AG10803 (cell line): ENCODE measurements around the gene GLT1D1.

Source experiments
- DNase-seq: peaks from one replicate; pipeline ENCODE4 v3.0.0; 2010; ENCODE audit warnings: low read depth
- H3K4me3 ChIP-seq: 2 replicates; pipeline ENCODE4 v1.5.1; 2011; ENCODE audit warnings: mild to moderate bottlenecking, low read length, control low read depth
- TF ChIP-seq, protein P1 (sequence below): conservative IDR thresholded peaks from 2 replicates; pipeline ENCODE4 v1.5.1; 2011; ENCODE audit warnings: mild to moderate bottlenecking, low read length, control low read depth, inconsistent platforms

Gene GLT1D1

DNA sequence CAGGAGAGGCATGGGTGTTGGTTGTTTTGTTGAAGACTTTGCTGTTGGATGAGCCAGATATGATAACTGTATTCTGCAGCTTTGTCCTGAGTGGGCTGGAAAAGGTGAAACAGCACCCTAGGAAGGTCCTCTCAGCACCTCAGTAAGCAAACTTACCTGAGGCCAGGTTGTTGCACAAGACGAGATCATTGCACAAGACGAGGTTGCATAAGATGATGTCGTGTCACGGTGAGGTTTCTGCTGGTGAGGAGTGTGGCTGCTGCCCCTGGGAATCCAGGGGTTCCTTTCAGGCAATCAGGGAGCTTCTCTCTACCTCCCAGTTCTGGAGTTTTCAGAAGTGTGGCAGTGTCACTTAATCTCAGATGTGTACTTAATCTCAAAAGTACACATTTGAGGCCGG is 85.6 kb downstream of the GLT1D1 start:
- TF ChIP-seq, protein P1, sequence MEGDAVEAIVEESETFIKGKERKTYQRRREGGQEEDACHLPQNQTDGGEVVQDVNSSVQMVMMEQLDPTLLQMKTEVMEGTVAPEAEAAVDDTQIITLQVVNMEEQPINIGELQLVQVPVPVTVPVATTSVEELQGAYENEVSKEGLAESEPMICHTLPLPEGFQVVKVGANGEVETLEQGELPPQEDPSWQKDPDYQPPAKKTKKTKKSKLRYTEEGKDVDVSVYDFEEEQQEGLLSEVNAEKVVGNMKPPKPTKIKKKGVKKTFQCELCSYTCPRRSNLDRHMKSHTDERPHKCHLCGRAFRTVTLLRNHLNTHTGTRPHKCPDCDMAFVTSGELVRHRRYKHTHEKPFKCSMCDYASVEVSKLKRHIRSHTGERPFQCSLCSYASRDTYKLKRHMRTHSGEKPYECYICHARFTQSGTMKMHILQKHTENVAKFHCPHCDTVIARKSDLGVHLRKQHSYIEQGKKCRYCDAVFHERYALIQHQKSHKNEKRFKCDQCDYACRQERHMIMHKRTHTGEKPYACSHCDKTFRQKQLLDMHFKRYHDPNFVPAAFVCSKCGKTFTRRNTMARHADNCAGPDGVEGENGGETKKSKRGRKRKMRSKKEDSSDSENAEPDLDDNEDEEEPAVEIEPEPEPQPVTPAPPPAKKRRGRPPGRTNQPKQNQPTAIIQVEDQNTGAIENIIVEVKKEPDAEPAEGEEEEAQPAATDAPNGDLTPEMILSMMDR, result no peak
- no peak for DNase-seq
- no peak overlapping the region for H3K4me3 ChIP-seq

DNA sequence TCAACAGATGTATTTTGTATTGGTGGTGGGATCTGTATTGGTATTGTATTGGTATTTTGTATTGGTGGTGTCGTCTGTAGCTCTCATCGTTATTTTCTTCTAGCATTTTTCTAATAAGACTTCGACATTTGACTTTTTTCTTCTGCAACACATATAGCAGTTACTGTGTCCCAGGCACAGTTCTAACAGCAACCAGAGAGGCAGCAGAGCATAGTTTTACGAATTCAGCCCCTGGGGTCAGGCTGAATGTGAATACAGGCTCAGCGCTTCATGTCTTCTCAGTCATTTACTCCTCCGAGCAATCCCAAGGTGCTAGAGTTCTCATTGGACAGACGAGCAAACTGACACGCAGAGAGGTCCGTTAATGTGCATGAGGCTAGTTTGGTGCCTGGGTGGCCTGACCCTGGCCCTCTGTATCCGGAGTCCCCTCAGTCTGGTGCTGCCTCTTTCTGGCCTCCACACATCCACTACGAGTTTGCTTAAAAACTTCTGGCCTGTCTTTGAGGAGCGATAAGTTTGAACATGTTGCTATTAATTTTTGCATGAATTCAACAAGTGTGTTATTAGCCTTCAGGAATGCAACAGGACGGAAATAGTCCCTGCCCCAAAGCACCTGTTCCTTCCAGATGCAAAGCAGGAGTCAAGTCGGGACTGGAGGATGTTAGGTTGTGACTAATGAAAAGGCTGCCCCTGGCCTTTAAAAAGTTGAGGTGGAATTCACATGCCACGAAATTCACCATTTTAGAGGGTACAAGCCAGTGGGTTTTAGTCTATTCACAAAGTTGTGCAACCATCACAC is 87.0 kb downstream of the GLT1D1 start:
- TF ChIP-seq, protein P1, result no peak
- no peak for DNase-seq
- no peak overlapping the region for H3K4me3 ChIP-seq

DNA sequence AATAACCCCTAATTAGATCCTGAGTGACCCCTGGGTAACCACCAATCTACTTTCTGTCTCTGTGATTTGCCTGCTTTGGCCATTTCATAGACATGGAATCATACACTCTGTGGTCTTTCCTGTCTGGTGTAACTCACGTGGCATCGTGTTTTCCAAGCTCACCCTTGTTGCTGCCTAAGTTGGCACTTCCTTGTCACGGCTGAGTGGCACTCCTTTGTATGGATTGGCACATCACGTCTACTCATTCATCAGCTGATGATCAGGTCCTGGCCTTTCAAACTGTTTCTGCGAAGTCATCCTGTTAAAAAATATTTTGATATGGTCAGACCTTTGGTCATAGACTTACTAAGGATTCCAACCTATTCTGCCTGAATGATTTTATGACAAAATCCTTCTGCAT is 87.7 kb downstream of the GLT1D1 start:
- no peak for DNase-seq
- TF ChIP-seq, protein P1, result no peak
- no peak overlapping the region for H3K4me3 ChIP-seq

DNA sequence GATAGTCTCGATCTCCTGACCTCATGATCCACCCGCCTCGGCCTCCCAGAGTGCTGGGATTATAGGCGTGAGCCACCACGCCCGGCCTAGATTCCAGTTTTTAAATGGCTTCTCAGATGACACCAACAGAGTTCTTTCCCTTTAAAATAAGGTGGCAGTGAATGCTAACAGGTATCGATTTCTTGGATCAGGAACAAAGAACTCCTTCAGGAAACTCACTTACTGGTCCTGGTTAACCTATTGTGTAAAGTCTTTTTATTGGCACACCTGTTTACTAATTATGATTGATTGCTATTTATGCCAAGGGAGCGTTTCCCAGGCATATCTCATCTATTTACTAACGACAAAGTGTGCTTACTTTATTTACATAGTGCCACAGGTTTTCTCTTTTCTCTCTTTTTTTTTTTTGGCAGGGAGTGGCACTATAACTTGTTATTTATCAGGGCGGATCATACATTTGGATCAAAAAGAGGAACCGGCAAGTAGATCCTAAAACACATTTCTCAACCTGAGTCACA is 89.7 kb downstream of the GLT1D1 start:
- no peak for DNase-seq
- TF ChIP-seq, protein P1, result no peak
- no peak overlapping the region for H3K4me3 ChIP-seq

DNA sequence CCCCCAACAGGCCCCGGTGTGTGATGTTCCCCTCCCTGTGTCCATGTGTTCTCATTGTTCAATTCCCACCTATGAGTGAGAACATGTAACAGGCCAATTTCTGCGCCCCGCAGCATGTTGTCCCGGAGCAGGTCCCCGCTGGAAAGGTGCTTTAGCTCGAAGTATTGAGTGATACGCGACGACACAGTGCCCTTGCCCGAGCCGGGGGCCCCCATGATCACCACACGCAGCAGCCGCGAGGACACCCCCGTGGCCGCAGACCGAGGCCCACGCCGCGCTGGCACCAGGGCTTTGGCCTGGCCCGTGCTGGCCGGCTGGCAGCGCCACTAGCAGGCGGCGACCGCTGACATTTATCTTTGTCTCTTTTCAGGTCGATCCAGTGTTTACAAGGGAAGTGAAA is 91.7 kb downstream of the GLT1D1 start:
- TF ChIP-seq, protein P1, result no peak
- no peak for DNase-seq
- H3K4me3 ChIP-seq, result no peak overlapping the region

DNA sequence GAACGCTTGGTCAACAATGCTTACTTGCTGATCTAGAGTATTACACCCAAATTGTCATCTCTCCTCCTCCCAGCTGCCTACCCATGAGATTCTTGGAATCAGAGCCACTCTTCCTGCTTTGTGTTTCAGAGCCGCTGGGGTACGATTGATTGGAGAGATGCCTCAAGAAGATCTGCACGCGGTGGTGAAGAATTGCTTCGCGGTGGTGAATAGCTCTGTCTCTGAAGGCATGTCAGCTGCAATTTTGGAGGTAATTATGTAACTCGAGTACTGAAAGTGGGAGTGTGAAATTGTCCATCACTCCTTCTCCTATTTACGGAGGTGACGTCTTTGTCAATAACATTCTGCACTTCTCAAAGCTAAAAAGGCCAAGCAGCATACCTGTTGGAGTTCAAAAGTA is 93.9 kb downstream of the GLT1D1 start:
- TF ChIP-seq, protein P1, result no peak
- no peak for DNase-seq
- H3K4me3 ChIP-seq, result no peak overlapping the region

DNA sequence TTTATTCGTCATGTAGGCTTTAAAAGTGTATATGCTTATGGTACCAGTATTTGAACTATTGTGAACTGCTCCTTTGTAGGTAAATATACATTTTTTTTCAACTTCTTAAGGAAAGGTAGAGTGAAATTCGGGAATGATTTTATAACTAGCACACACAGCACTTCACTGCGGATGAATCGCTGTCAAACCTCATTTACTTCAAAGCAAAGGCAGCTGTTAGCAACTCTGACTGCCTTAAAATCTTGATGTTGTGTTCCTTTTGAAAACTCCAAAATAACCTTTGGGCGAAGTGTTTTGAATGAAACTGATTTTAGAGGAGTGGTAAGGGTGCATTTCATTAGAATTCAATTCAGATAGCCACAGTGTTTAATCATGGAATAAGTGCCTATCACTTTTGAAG is 95.8 kb downstream of the GLT1D1 start:
- TF ChIP-seq, protein P1, result no peak
- H3K4me3 ChIP-seq, result no peak overlapping the region
- DNase-seq, result no peak
